COLO829 (cell line): ENCODE measurements around the gene OXNAD1.
A peak's percentile ranks its signal among the peaks of the same experiment; 100 is the strongest.

ENCODE experiments used
- DNase-seq: peaks from one replicate; pipeline ENCODE4 v3.0.0; 2012; ENCODE audit warnings: low spot score

The OXNAD1 gene

DNA sequence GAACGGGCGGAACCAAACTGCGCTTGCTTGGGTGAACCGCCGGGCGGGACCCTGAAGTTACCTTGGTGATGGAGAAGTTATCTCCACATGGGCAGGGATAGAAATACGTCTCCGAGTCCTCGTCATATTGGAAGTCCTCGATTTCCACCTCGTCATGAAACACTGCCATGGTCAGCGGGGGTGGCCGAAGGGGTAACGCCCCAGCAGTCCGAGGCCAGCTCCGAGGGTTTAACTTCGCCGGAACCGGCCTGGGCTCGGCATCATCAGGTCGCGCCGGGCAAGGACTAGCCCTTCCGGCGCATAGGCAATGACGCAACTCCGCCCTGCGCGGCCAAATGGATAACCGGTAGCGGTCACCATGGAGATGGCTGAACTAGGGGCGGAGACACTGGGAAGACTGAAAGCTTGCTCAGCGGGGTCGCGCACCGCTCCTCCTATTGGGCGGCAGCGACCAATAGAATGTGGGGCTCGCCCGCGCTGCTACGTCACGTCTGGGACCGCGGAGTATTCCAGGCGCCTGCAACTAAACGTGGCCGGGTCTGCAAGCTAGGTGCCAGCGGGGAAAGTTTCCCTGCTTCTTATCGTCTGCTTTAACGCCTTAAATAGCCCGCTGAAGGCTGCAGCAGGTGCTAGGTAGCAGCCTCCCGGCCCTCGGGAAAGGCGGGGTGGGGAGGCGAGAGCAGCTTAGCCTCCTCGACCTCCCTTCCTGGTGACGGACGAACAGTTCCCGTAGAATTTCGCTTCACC is at the start of gene OXNAD1, which contains the start of gene DPH3:
Gene OXNAD1, plus strand, starts transcription at position 505 of the 747 bp plus-strand sequence. CDS start 5,741 bp downstream, outside the sequence.
Gene DPH3, minus strand, starts transcription at position 236 of the 747 bp plus-strand sequence. Its CDS starts 67 bp downstream, at position 169.
- DNase-seq: peak; percentile 93

GRCh38 chr3:16216373-16216935 is 48.6 kb upstream of the OXNAD1 start:
- no peak for DNase-seq

DNA sequence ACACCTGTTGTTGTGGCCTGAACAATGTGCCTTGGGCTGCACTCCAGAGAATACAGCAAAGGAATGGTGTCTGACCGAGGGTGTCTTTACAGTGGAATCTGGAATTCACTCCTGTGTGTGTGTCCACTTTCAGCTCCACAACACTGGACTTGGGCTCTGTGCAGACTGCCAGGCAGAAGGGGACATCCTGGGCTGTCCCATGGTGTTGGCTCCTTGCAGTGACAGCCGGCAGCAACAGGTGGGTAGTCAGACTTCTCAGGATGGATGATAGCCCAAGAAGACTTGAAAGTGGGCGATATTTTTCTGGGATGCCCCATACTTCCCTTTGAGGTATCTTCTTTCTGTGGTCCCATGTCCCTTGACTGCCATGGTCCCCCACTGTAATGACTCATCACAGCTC is 45.2 kb upstream of the OXNAD1 start:
- DNase-seq: no peak

DNA sequence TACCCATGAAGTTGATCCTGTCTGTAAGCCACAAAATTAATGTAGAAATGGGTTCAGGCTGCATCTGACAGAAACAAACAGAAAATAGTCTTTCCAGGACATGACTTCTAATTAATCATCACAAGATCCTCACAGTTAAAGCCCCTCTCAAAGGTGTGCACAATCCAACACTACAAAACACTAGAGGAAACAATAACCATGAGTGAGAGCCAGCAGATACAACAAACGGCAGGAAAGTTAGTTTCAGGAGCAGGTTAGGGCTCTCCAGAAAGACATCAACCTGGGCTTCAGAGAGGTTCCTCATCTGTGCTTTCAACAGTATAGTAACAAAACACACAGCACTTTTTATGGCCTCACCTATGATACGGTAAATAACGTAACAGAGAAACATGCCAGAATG is 43.0 kb upstream of the OXNAD1 start:
- DNase-seq: no peak

- DNase-seq: no peak
Measured at GRCh38 chr3:16222547-16222946, 42.5 kb upstream of the OXNAD1 start.

DNA sequence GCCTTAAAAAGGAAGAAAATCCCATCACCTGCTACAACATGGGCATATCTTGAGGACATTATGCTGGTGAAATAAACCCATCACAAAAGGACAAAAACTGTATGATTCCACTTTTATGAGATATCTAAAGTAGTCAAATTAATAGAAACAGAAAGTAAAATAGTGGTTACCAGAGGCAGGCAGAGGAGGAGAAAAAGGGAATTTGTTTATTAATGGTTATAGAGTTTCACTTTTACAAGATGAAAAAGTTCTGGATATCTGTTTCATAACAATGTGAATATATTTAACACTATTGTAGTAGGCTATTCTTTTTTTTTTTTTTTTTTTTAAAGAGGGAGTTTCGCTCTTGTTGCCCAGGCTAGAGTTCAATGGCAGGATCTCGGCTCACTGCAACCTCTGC is 40.7 kb upstream of the OXNAD1 start:
- DNase-seq: no peak

DNA sequence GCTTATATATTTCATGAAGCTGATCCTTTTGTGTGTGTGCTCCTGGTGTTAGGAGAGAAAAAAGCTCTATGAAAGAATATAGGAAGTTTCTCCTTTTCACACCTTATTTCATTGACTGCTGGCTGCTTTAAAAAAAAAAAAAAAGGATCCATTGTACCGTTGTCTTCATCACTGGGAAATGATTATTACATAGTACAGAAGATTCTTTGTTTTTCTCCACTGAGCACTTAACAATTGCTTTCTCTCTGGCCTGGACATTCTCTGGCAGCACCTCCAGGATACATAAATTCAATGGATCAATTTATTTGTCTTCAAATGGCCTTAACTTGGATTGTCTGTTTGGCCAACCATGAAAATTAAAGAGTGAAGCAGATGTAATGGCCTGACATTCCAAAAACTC is 37.4 kb upstream of the OXNAD1 start:
- DNase-seq: no peak

- no peak for DNase-seq
Measured at GRCh38 chr3:16229681-16230080, 35.3 kb upstream of the OXNAD1 start.

- no peak for DNase-seq
Measured at GRCh38 chr3:16231983-16232382, 33.0 kb upstream of the OXNAD1 start.

GRCh38 chr3:16233806-16234205 is 31.2 kb upstream of the OXNAD1 start:
- no peak for DNase-seq

GRCh38 chr3:16234281-16234680 is 30.7 kb upstream of the OXNAD1 start:
- DNase-seq: no peak

DNA sequence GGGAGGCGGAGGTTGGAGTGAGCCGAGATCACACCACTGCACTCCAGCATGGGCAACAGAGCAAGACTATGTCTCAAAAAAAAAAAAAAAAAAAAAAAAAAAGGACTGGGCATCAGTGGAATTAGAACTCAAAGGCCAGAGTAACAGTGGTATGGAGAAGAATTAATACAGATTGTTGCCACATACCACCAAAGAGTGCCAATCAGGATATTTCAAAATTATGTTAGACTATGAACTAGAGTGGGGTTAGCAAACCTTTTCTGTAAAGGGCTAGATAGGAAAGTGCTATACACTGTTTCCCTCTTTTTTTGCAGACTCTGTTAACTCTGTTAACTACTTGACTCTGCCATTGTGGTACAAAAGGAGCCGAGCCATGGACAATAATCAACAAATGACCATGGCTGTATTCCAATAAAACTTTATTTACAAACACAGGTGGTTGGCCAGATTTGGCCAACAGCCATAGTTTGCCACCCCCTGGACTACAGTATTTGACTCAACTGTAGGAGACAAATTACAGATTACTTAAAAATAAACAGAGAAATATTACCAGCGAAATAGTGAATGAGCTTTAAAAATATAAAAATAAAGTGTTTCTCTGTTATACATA is 28.9 kb upstream of the OXNAD1 start:
- no peak for DNase-seq

GRCh38 chr3:16236856-16237393 is 28.1 kb upstream of the OXNAD1 start:
- DNase-seq: no peak

DNA sequence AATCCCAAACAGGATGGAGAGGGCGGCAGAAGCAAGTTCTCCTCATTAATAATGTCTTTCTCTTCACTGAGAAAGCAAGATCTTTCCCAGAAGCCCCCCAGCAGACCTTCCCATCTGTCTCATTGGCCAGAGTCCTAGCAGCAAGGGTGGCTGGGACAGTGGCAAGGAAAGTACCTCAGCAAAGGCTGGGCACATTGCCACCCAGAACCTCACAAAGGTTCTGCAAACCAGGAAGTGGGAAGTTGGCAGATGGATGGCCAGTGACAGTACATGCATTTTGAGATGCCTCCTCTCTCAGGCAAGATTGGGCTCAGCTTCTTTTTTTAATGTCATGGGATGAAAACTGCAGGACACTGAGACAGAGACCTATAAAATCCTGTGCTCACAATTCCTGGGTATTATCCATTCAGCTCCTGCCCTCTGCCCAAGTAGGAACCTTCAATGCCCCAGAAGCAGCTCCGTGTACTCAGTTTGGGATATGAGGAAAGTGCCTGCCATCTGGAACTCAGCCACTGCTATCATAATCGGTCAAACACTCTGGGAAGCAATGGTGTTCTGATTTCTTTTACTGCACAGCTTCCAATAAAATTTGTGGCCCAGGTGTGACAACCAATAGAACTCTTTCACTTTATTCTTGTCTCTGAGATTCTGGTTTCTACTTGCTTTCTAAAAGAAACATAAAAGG is 25.8 kb upstream of the OXNAD1 start:
- no peak for DNase-seq

DNA sequence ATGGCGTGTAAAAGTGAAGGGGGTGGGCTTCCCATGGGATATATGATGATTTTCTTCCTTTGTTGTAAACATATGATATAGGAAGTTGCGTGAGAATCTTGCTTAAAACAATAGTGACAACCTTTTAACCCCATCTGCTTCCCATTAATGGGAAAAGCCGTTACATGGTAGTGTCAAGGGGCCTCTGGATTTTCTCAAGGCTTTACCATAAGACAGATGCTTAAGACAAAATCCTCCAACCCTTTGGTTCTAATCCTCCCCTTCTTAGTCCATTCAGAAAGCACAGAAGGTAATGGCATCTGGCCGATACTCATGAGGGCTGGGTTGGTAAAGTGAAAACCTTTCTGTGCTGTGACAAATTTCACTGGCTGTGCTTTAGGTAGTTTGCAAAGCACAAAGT is 25.2 kb upstream of the OXNAD1 start:
- DNase-seq: no peak

DNA sequence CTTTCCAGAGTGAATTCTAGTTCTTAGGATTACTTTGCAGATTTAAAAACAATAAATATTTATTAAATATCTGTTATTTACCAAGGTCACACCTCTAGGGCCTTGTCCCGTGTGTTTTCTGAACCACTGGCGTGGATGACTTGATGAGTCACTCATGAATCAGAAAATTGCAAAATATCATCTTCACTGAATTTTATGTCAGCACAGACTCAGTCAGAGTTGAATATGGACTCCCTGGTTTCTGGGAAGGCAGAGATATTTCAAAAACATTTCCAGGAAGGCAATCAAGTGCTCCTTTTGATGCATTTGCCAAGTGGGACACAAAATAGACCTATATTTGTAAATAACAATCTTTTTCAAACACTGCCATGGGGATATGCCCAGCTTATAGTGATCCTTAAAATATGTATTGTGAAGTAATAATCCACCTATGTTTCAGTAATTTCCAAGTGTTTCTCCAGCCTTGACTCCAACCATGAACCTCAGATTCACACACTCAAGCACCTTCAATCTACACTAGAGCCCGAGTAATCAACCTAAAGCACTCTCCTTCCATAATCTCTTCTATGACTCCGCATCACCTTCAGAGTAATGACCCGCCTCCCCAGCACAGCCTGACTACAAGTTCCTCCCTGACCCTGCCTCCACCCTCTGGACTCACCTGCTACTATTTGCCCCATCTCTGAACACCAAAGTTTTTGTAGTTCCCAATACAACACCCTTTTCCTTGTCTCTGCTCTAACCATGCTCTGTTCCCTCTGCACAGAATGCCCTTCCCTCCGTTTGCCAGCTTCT is 24.6 kb upstream of the OXNAD1 start:
- DNase-seq: peak; percentile 7

DNA sequence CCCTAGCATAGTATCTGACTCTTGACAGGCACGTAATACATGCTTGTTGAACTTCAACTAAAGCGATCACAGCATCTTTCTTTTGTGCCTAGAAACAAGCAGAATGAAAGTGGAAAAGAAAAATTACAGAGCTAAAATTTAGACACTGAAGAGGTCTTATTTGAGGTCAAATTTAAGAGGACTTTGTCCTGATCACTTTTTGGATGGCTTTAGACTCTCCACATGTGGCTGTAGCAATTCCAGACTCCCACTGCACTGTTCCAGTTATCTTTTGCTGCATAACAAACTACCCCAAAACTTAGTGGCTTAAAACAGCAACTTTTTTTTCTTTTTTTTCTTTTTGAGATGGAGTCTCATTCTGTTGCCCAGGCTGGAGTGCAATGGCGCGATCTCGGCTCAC is 23.8 kb upstream of the OXNAD1 start:
- DNase-seq: no peak

DNA sequence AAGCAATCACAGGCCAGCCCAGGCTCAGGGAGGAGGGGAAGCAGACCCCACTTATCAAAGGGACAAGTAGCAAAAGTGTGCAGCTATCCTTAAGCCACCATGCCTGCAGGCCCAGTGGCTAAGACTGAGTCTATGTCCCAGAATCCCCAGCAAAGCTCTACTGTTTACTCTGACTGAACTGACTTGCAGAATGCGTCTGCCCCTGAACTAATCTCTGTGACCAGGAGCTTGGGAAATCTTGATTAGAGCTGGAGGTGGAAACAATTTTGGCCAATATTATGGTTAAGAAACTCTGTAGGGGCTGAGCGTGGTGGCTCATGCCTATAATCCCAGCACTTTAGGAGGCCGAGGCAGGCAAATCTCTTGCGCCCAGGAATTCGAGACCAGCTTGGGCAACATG is 22.8 kb upstream of the OXNAD1 start:
- DNase-seq: no peak

DNA sequence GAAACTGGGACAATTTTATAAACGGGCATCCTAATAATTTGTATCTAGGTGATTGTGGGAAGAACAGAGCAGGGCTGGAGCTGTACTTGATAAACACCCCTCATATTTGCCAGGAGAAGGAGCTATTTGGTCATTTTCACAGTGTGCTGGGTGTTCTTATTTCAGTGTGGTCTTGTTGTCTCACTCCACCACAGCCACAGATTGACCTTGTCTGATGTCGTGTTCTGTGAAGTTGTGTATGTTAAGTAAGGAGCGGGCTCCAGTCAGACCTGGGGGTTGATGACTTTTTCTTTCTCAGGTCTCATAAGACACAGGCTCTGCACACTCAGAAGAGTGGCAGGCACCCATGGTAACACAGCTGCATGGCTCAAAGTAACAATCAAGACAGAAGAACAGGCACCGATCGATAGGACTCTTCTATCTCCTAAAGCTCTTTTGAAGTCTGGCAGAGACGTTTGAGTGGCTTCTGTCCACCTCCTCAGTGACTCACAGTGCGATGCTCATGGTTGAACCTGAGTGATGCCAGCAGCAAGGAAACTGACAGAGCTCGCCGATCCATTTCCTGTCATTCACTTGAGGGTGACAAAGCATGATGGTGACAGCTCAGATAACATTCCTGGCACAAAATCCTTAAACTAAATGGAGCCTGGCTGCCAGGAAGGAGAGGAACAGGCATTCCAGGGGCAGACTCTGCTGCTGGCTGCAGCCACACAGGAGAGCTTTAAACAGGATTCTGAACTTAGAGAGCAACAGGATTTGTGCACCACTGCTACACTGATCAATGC is 21.1 kb upstream of the OXNAD1 start:
- DNase-seq: no peak

DNA sequence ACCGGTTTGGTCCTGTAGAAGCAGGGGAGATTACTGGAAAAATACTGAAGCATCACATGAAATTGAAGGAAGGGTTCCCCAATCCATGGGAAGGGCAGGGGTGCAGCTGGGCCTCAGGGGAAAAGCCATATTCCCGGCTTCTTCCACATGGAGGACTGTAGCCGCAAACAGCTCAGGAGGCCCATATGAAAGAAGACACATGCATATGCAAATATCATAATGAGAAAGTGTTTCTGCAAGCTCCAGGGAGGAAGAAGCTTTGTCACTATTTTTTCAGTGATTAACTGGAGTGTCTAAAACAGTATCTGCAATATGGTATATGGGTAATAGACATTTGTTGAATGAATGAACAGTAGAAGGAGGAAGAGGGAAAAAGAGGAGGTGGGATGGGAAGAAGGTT is 19.4 kb upstream of the OXNAD1 start:
- no peak for DNase-seq
